GM19395 (cell line): ENCODE measurements around the gene SLC9C2.
"Not testable (repeated sequence)": the region's sequence is repeated elsewhere in the genome, so short reads cannot be mapped to it uniquely, and the experiment has no call there.

Experiments
- ATAC-seq: cut with Tn5 transposase; IDR thresholded peaks from one replicate; pipeline ENCODE4 v1.9.1; 2021; ENCODE audit warnings: mild to moderate bottlenecking, moderate library complexity; ENCODE audit not compliant: unreplicated experiment

SLC9C2 gene

GRCh38 chr1:173530795-173531693, 71.8 kb downstream of the SLC9C2 start:
- ATAC-seq = no peak

- no peak for ATAC-seq
Measured at GRCh38 chr1:173529106-173529505, 73.8 kb downstream of the SLC9C2 start.

DNA sequence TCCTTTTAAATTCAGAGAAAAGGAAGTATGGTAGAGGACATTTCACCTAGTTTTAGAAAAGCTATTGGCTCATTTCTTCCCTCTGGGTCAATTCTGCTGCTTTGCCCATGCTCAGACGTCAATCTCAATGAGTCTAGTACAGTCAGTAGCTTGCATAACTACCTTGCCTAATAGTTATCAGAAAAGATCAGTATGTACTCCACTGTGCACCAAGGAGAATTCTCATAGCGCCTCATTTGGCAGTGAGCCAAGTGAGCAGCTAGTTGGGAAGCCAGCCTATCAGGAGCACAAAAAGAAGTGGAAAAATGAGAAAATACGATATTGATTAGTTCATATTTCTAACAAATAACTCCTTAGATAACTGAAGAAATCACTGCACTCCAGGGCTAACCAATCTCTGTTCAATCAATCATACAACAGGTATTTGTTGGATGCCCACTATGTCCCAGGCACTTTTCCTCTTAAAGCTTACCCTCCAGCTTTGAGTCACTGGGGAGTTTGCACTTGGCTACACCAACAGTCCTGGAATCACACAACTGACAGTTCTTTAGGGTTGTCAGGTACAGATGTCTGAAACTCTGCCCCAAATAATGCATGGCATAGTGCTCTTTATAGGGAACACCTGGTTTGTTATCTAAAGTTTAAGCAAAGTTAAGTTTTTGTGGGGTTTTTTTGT, 75.6 kb downstream of the SLC9C2 start:
- ATAC-seq = no peak

GRCh38 chr1:173525926-173526325, 76.9 kb downstream of the SLC9C2 start:
- ATAC-seq = no peak

- ATAC-seq = no peak
Measured at GRCh38 chr1:173523329-173523728, 79.5 kb downstream of the SLC9C2 start.

DNA sequence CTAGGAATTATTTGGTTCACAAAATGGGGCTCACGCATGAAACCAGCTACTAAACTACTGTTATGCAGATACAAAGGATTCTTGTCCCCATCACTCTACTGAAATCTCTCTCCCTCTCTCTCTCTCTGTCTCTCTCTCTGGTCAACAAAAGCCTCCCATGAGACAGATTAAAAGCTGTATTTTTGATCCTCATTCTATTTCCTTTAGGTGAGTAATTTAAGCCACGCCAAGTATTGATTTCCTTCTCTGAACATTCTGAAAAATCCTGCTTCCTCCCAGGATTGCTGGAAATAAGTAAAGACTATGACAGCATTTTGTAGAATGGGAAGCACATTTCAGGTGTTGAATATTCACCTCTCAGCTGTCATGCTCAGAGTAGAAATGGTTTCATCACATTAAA, 82.1 kb downstream of the SLC9C2 start:
- no peak for ATAC-seq

DNA sequence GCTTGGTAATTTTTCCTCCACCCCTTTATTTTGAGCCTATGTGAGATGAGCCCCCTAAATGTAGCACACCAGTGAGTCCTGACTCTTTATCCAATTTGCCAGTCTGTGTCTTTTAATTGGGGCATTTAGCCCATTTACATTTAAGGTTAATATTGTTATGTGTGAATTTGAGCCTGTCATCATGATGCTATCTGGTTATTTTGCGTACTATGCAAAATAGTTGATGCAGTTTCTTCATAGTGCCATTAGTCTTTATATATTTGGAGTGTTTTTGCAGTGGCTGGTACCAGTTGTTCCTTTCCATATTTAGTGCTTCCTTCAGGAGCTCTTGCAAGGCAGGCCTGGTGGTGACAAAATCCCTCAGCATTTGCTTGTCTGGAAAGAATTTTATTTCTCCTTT, 88.4 kb downstream of the SLC9C2 start:
- ATAC-seq = not testable (repeated sequence)

- no peak for ATAC-seq
Measured at GRCh38 chr1:173509797-173510196, 93.1 kb downstream of the SLC9C2 start.

GRCh38 chr1:173508541-173508940, 94.3 kb downstream of the SLC9C2 start:
- no peak for ATAC-seq

GRCh38 chr1:173507847-173508209, 95.0 kb downstream of the SLC9C2 start:
- no peak for ATAC-seq

DNA sequence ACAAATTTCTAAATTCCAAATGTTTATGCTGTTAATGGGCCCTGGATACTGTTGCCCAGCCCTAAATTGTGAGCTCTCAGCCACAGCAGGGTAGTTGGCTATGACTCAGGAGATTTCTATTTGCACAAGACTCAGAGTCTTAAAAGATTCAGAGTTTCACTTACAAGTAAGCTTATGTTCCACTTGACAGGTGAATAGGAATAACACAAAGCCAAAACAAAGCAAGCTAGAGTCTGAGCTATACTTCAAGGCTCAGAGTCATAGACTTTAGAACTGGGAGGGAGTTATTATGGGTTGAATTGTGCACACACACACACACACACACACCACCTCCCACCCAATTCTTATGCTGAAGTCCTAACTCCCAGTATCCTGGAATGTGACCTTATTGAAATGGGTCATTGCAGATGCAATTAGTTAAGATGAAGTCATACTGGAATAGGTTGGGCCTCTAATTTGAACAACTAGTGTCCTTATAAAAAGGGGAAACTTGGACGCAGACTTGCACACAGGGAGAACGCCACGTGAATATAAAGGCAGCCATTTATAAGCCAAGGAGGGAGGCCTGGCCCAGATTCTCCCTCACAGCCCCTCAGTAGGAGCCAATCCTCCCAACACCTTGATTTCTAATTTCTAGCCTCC, 95.5 kb downstream of the SLC9C2 start:
- no peak for ATAC-seq

DNA sequence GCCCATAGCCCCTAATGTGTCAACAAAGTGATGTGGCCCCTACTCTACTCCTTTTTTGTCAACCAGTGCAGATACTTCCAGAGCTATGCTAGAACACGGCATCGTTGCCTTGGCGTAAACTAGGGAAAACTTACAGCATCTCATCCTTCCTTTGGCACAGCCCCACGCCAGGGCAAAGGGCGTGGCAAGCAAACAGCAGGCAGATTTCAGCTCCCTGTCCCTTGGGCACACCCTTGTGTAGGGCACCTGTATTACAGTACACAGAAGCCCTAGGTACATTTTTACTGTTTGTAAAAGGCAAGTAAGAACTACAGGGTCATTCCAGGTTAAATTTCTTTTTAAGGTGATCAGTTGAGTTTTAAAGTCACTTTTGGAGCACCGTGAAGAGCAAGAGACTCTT, 96.4 kb downstream of the SLC9C2 start:
- ATAC-seq = no peak

DNA sequence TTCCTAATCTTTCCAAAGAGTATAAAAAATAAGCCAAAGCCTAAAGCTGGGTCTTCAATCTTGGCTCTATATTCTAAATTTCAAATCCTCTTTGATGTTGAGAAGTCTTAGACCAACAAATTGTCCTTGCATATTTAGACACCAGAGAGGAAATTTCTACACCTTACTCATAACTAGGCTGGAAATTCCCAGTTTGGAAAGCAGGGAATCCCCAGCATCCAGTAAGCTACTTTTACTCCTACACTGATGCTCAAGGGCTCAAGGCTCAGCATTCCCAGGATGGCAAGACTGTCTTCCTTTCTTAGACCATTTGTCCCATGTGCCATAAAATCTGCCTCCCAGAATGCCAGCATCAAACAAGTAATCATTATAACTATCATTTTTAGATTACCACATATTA, 97.5 kb downstream of the SLC9C2 start:
- ATAC-seq = no peak

DNA sequence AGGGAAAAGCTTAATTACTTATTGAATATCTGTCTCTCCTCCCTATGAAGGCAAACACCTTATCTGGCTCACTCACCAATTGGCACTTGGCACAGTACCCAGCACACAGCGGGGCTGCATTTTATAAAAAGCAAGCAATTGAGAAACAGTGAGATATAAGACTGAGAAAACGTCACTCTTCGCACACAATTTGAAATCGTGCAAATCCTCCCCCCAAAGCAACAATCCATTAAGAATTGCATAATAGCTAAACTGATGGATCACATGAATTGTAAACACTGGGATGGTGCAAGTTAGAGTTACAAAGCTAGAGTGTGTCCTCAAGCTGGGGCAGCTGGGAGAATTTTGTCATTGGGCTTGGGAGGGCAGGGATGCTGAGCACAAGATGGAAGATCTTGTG, 98.6 kb downstream of the SLC9C2 start:
- no peak for ATAC-seq

GRCh38 chr1:173503391-173503790, 99.5 kb downstream of the SLC9C2 start:
- ATAC-seq = no peak

DNA sequence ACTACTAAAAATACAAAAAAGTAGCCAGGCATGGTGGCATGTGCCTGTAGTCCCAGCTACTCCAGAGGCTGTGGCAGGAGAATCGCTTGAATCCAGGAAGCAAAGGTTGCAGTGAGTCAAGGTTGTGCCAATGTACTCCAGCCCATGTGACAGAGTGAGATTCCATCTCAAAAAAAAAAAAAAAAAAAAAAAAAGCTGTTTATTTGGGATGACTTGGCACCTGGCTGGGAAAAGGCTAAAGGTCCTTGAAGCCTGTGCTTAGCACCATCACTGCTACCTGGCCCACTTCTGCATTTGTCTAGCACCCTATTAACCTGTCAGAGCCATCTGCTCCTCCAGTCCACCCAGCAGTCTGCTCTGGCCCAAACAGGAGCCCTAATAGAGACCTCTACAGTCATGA, 100.8 kb downstream of the SLC9C2 start:
- ATAC-seq = no peak

DNA sequence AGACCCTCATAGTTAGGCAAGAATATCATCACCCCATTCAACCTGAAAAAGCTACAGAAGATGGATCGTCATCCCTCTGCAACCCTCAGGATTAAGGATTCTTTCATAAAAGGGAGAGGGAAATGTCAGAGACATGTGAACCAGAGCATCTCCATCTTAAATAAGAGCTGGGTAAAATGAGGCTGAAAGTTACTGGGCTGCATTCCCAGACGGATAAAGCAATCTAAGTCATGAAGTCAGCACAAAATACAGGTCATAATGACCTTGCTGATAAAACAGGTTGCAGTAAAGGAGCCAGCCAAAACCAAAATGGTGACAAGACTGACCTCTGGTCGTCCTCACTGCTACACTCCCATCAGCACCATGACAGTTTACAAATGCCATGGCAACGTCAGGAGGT, 103.1 kb downstream of the SLC9C2 start:
- no peak for ATAC-seq

- no peak for ATAC-seq
Measured at GRCh38 chr1:173496757-173497320, 106.0 kb downstream of the SLC9C2 start.

- ATAC-seq = no peak
Measured at GRCh38 chr1:173495609-173496267, 107.1 kb downstream of the SLC9C2 start.

- ATAC-seq = not testable (repeated sequence)
Measured at GRCh38 chr1:173493125-173493524, 109.7 kb downstream of the SLC9C2 start.

GRCh38 chr1:173491508-173491907, 111.4 kb downstream of the SLC9C2 start:
- no peak for ATAC-seq
